ENCODE results near the gene CNIH3.

- no peak for TF ChIP-seq CTCF (optimal IDR thresholded peaks at IDR 0.05 in 1 of 3, IDR thresholded peaks at IDR 0.05 in 1 of 3, conservative IDR thresholded peaks at IDR 0.05 in 1 of 3; ENCODE audit: extremely low read depth in 1 of 3, insufficient read depth in 2 of 3, low read length in 3 of 3)
- TF ChIP-seq EZH2 (IDR thresholded peaks at IDR 0.05; ENCODE audit: low read length): no peak
These were observed 50.0 kb downstream of the CNIH3 start for GRCh38 chr1:224666078-224666477.

Measured in keratinocyte (primary cell).